ENCODE results near the gene DEFB123. TPM values are rescaled to one million over a fixed set of nuclear protein-coding genes. Genes with fewer than 3 reads are reported as not detected.

DEFB123 gene
- total RNA-seq, 1 experiment from 2014 or later, result not detected

- ChIA-PET CTCF (interaction anchor here (1.4 kb wide), 1 partner anchor 89 kb away, joined by 3 read pairs; no protein-coding TSS in a partner anchor), POLR2A (ENCODE audit: low non-redundant PET) (no interaction called here)
- H3K27me3 ChIP-seq (replicated peaks; ENCODE audit: insufficient read depth, low read depth, low read length, poor library complexity), result peaks cover 6% of the 10 kb centered on the region
- H3K4me1 ChIP-seq (ENCODE audit: insufficient read depth, low read length, poor library complexity, severe bottlenecking), result no peaks in the 10 kb centered on the region
- H3K9me3 ChIP-seq (ENCODE audit: low read depth, low read length, poor library complexity, severe bottlenecking), result no peaks in the 10 kb centered on the region
- no TSS peak for BruUV-seq (replicated peaks)
- intact Hi-C loops (cut with micrococcal nuclease; ENCODE audit: unreplicated experiment), result no loop called here
- DNase-seq (ENCODE audit: low spot score), result no peak
- H3K4me3 ChIP-seq (ENCODE audit: low read depth, low read length, poor library complexity, severe bottlenecking), result no peak overlapping the region
- H3K36me3 ChIP-seq (ENCODE audit: insufficient read depth, low read length, poor library complexity, severe bottlenecking), result no peaks in the 10 kb centered on the region
- no peak overlapping the region for H3K27ac ChIP-seq (ENCODE audit: low read depth, low read length, poor library complexity, severe bottlenecking)
- TF ChIP-seq CTCF (conservative IDR thresholded peaks at IDR 0.05; ENCODE audit: low read depth, low read length) (no peak), EZH2 (IDR thresholded peaks at IDR 0.05; ENCODE audit: borderline replicate concordance, low read depth, low read length, poor library complexity, severe bottlenecking) (no peak)
These were observed 26.1 kb upstream of the DEFB123 start for GRCh38 chr20:31414381-31414780.

GRCh38 chr20:31415653-31416052, 24.8 kb upstream of the DEFB123 start:
- POLR2A ChIA-PET (ENCODE audit: low non-redundant PET), result no interaction called here
- Histone ChIP-seq H3K4me1 (ENCODE audit: insufficient read depth, low read length, poor library complexity, severe bottlenecking) (no peaks in the 10 kb centered on the region), H3K36me3 (ENCODE audit: insufficient read depth, low read length, poor library complexity, severe bottlenecking) (no peaks in the 10 kb centered on the region), H3K4me3 (ENCODE audit: low read depth, low read length, poor library complexity, severe bottlenecking) (no peak overlapping the region), H3K27ac (ENCODE audit: low read depth, low read length, poor library complexity, severe bottlenecking) (no peak overlapping the region), H3K27me3 (replicated peaks; ENCODE audit: insufficient read depth, low read depth, low read length, poor library complexity) (peaks cover 9% of the 10 kb centered on the region), H3K9me3 (ENCODE audit: low read depth, low read length, poor library complexity, severe bottlenecking) (no peaks in the 10 kb centered on the region)
- intact Hi-C loops (cut with micrococcal nuclease; ENCODE audit: unreplicated experiment), result no loop called here
- no peak for DNase-seq (ENCODE audit: low spot score)
- no TSS peak for BruUV-seq (replicated peaks)
- TF ChIP-seq CTCF (conservative IDR thresholded peaks at IDR 0.05; ENCODE audit: low read depth, low read length) (no peak), EZH2 (IDR thresholded peaks at IDR 0.05; ENCODE audit: borderline replicate concordance, low read depth, low read length, poor library complexity, severe bottlenecking) (no peak)
- CTCF ChIA-PET, result no interaction called here

GRCh38 chr20:31418307-31418706, 22.1 kb upstream of the DEFB123 start:
- ChIA-PET POLR2A (ENCODE audit: low non-redundant PET) (no interaction called here), CTCF (no interaction called here)
- TF ChIP-seq EZH2 (IDR thresholded peaks at IDR 0.05; ENCODE audit: borderline replicate concordance, low read depth, low read length, poor library complexity, severe bottlenecking) (no peak), CTCF (conservative IDR thresholded peaks at IDR 0.05; ENCODE audit: low read depth, low read length) (no peak)
- Histone ChIP-seq H3K36me3 (ENCODE audit: insufficient read depth, low read length, poor library complexity, severe bottlenecking) (no peaks in the 10 kb centered on the region), H3K27ac (ENCODE audit: low read depth, low read length, poor library complexity, severe bottlenecking) (no peak overlapping the region), H3K4me1 (ENCODE audit: insufficient read depth, low read length, poor library complexity, severe bottlenecking) (no peaks in the 10 kb centered on the region), H3K27me3 (replicated peaks; ENCODE audit: insufficient read depth, low read depth, low read length, poor library complexity) (peaks cover 34% of the 10 kb centered on the region), H3K9me3 (ENCODE audit: low read depth, low read length, poor library complexity, severe bottlenecking) (no peaks in the 10 kb centered on the region), H3K4me3 (ENCODE audit: low read depth, low read length, poor library complexity, severe bottlenecking) (no peak overlapping the region)
- intact Hi-C loops (cut with micrococcal nuclease; ENCODE audit: unreplicated experiment), result no loop called here
- BruUV-seq (replicated peaks), result no TSS peak
- DNase-seq (ENCODE audit: low spot score), result no peak
